Fibroblast of mammary gland (primary cell): ENCODE measurements around the gene NOB1.

Experiments used
- DNase-seq: peaks from one replicate; pipeline ENCODE4 v3.0.0-alpha.2; 2010; ENCODE audit warnings: low read depth
- H3K4me3 ChIP-seq: 2 replicates; pipeline ENCODE4 v1.5.1; 2011; ENCODE audit warnings: low read depth, mild to moderate bottlenecking, low read length, moderate library complexity; ENCODE audit not compliant: control insufficient read depth
- CTCF ChIP-seq: conservative IDR thresholded peaks from 2 replicates; pipeline ENCODE4 v1.5.1; 2011; ENCODE audit warnings: low read depth, low read length, inconsistent platforms; ENCODE audit not compliant: control insufficient read depth, insufficient read depth

Gene NOB1

DNA sequence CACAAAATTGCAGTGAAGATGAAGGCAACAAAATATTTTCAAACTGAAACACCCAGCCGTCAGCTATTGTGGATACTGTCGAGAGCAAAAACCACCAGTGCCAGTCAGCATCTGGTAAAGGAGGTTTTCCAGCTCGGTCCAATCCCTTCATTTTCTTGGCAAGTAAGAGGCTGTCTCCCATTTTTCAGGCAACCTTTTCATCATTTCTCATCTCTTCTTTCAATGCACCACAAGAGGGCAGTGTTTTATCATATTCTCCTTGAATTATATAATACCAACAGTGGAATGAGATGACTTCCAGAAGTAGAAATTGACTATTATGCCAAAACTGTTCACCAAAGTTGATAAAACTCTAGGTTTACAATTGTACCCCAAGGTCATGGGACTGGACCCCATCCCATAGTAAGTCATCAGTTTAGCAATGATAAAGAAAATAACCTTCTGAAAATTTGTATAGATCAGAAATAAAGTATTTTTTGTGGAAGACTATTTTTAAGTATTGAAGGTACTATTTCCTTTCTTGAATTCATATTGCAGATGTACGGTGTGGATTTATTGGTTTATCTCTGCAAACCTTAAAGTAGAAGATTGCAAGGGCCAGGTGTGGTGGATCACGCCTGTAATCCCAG, 45.2 kb downstream of the NOB1 start:
- TF ChIP-seq CTCF, result peak; percentile 57
- no peak overlapping the region for H3K4me3 ChIP-seq
- DNase-seq, result peak; percentile 83

GRCh38 chr16:69707920-69708683, 46.6 kb downstream of the NOB1 start:
- no peak for TF ChIP-seq CTCF
- DNase-seq, result no peak
- H3K4me3 ChIP-seq, result no peak overlapping the region

GRCh38 chr16:69706975-69707340, 47.8 kb downstream of the NOB1 start:
- no peak for DNase-seq
- no peak for TF ChIP-seq CTCF
- no peak overlapping the region for H3K4me3 ChIP-seq

DNA sequence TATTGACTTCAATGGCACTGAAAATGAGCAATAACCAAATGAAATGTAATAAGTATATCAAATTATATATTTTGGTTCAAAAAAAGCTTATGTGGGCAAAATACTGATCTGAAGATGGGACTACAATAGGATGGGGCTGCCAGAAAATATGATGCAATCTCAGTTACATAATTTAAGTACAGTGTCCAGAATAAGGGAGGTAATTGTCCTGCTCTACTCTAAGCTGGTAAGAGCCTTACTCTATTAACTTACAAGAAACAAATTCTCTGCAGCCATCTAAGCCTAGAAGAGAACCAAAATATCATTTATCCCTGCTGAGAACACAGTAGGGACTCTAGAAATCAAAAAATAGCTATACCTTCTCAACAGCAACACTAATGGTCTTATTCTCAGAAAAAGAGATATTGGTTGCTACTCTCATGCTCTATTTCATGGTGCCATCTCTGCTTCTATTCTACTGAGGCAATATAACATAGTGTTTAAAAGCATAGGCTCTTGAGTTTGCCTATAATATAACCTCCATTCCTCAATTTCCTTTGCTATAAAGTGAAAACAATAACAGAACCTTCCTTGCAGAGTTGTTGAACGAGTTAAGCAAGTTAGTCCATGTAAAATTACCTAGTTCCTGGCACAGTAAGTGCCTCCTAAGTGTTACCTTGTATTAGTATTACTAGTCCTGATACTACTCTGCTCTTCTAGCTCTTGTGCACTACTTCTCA, 48.3 kb downstream of the NOB1 start:
- no peak overlapping the region for H3K4me3 ChIP-seq
- TF ChIP-seq CTCF, result no peak

DNA sequence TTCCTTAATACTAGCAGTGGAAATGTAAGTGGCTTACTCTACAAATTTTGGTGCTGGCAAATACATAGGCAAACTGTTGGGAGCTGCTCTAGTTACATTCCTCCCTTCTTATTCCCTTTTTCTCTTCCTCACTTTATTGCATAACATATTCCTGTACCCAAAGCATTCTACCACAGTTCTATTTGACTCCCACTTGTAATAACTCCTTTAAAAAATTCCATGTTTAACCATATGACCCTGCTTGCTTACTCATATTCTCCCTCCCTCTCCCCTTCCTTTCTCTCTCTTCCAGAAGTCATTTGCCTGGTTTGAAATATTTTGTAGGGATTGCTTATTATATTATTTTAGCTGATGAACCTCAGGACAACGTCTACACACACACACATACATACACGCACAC, 51.1 kb downstream of the NOB1 start:
- peak; percentile 44 for DNase-seq
- no peak for TF ChIP-seq CTCF
- no peak overlapping the region for H3K4me3 ChIP-seq

More for the DNA sequence above, 48.3 kb downstream of the NOB1 start:
- DNase-seq, result peak; percentile 33

- no peak overlapping the region for H3K4me3 ChIP-seq
- no peak for DNase-seq
Measured at GRCh38 chr16:69701866-69702265, 52.9 kb downstream of the NOB1 start.

More at GRCh38 chr16:69701866-69702265, 52.9 kb downstream of the NOB1 start:
- TF ChIP-seq CTCF, result no peak
